Aortic smooth muscle cell (primary cell): Measurements from ENCODE around the gene CORO7. TPM values are rescaled to one million over a fixed set of nuclear protein-coding genes. Genes with fewer than 3 reads are reported as not detected.

Experiments used
- total RNA-seq: library from RNA; depleted of rRNA; stranded (reverse); fragments of >200 nt; gene quantifications from 2 replicates; pipeline ENCODE4 v1.2.3, GENCODE V29; 2014

Gene CORO7
- total RNA-seq: 10.2 and 14.7 TPM in 2 replicates

DNA sequence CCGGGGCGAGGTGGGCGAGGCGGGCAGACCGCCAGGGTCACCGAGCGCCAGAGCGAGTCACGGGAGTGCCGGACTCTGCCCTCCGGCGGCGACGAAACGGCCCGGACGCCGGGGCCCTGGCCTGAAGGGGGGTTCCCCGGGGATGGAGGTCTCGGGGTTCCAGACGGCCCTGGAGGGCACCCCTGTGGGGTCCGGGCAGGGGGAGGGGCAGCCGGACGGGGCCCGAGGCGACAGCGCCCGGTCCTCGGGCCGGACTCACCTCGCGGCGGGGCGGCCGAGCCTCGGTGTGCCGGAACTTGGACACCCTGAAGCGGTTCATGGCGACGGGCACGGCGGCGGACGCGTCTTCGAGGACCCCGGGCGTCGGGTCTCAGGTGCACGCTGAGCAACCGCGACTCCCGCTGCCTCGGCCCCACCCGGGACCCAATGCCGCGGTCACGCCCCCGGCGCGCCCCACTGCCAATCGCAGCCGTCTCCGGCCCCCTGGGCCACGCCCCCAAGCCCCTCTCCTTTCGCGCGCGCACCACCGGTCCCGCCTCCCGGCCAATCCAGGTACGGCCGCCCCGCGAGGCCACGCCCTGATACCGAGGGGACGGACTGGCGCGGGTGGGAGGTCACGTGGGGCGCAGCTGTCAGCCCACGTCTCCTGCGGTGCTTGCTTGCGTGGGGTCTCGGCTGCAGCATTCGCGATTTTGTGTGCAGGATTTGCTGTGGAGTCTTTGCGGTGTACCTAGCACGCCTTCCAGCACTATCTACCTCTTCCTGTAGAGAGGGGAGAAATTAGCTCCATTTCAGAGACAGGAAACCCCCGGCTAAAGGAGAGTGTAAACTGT, at the start of gene CORO7:
TSS of gene CORO7 (minus strand) at position 397 of the 833 bp plus-strand sequence. CDS start at position 319, 78 bp downstream.

DNA sequence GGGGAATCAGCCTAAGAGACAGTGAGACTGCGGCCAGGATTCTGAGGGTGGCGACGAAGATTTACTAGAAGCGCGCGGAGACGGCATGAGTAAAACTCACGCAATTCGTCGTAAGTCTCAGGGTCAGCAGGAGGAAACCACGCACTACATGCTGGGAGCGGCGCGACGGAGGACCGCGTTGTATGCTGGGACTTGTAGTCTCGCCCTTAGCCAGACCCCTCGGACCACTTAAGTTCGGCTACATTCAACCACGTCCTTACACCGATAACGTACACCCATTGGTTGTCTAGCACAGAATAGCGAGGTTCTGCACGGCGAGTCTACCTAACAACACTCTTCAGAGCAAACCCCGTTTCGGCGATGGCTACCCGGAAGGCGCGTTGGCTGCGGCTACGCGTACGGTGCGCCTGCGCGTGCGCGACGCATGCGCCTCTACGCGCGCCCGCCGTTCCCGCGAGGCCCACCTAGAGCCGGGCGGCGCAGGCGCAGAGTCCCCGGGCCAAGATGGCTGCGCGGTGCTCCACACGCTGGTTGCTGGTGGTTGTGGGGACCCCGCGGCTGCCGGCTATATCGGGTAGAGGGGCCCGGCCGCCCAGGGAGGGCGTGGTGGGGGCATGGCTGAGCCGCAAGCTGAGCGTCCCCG, 9.1 kb upstream of the CORO7 start, which contains the start of gene DNAJA3:
TSS of gene DNAJA3 (plus strand) at position 491 of the 643 bp plus-strand sequence. CDS start at position 505, 14 bp downstream.

DNA sequence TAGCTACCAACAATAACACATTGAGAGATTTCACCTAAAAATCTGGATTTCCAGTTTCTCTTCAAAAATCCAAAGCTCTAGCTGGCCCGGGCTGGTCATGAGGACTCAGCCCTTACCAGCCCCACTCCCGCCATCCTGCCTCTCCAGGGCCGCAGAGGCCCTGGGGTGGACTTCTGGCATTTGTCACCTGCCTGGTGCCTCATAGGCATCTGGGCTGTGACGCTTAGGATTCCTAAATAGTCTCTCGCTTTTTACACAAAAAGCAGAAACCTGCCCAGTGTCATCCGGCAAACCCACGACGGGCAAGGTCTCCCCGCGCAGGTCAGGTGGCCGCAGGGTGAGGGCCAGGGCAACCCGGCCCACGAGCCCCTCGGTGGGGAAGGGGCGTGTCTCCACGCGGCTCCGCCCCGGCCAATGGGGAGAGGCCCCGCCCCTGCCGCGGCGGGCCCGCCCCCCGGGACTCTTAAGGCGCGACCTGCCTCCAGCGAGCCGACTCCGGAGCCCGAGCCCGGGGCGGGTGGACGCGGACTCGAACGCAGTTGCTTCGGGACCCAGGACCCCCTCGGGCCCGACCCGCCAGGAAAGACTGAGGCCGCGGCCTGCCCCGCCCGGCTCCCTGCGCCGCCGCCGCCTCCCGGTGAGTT, 44.9 kb downstream of the CORO7 start, which contains the start of gene VASN:
TSS of gene VASN (plus strand) at position 492 of the 644 bp plus-strand sequence. CDS start 9,030 bp downstream, outside the sequence.

DNA sequence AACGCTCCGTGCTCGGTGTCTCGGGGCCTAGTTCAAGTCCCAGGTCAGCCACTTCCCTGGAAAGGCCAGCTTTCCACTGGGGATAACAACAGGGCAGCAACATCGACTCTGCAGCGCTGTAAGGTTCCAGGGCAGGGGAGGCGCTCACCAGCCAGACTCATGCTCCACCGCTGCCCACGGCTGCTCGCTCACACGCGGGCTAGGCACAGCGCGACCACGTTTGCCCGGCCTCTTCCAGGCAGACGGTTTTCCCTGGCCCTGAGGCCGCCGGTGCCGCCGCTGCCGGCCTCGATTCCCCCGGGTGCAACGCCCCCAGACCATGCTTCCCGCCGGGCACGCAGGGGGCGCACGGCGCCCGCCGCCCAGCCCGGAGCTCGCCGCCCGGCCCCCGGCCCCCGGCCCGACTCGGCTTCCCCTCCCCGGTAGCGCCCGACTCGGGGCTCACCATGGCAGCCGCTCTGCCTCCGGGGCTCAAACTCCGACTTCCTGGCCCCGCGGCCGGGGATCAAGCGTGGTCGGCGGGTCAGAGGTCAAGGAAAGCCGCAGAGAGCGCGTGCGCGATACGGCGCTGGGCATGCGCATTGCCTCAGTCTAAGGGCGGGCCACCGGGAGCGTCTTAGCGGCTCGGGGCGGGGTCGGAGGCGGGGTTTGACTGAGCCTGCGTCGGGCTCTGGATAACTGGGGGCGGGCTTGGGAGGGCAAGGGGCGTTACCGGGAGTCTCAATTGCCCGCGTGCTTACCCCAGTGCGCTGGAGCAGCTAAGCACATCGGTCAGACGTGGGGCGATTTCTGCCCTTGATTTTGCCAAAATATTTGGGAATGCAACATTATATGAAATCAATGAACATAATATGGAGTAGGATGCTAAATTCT, 65.4 kb downstream of the CORO7 start, which contains the start of gene PAM16:
TSS of gene PAM16 (minus strand) at position 535 of the 873 bp plus-strand sequence. CDS start at position 448, 87 bp downstream.

DNA sequence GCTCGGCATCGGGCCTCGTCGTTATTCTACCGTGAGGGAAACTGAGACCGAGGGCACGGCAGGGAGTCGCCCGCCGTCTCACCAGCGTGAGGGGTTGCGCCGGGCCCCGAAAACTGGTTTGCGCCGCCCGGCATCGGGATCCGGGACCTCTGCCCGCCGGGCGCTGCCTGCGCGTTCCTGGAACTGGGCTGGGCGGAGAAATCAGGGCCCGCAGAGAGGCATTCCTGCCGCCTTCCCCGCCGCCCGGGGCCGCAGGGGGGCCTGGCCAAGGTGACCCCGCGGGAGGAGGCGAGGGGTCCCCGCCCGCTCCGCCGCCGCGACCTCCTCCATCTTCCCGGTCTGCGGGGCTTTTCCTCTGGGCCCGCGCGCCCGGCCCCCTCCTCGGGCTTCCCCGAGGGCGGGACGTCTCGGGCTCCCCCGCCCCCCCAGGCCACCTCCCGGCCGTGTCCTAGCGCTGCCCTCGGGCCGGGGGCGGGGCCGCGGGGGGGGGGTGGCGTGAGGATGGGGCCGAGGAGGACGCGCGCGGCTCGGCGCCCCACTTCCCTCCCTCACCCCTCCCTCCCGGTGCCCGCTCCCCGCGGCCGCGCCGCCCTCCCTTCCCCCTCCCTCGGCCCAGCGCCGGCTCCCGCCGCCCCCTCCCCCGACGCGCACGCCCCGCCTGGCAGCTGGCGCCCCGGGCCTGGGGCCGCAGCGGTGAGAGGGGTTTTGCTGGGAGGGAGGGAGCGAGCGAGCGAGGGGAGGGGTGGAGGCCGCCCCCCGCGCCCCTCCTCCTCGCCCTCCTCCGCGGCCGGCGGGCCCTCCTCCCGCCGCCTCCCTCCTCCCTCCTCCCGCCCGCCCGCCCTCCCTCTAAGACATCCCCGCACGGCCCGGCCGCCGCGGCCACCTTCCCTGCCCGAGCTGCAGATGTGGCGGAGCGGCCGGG, 100.9 kb downstream of the CORO7 start, which contains the start of gene GLIS2:
TSS of gene GLIS2 (plus strand) at position 882 of the 922 bp plus-strand sequence. CDS start 16,214 bp downstream, outside the sequence.

Other genes with a start within 250 kb of the CORO7 start
- gene SRL, start 174.5 kb downstream of the CORO7 start, total RNA-seq: under 0.01 TPM in 1 of 2 replicates, not detected in the other
- 3.7 and 5.7 TPM in 2 replicates for gene TFAP4, start 143.6 kb downstream of the CORO7 start, total RNA-seq
- 2.6 and 4.1 TPM in 2 replicates for gene GLIS2, start 100.5 kb downstream of the CORO7 start, total RNA-seq
- 11.9 and 24.0 TPM in 2 replicates for gene PAM16, start 65.3 kb downstream of the CORO7 start, total RNA-seq
- 88.0 and 101 TPM in 2 replicates for gene VASN, start 44.7 kb downstream of the CORO7 start, total RNA-seq
- 36.3 and 46.6 TPM in 2 replicates for gene DNAJA3, start 9.3 kb upstream of the CORO7 start, total RNA-seq
- gene NMRAL1, start 58.0 kb upstream of the CORO7 start, total RNA-seq: 58.3 and 68.8 TPM in 2 replicates
- 70.1 and 71.5 TPM in 2 replicates for gene HMOX2, start 59.8 kb upstream of the CORO7 start, total RNA-seq
- gene CDIP1, start 122.2 kb upstream of the CORO7 start, total RNA-seq: 4.4 and 5.5 TPM in 2 replicates
- gene C16orf96, start 139.7 kb upstream of the CORO7 start, total RNA-seq: not detected in 2 replicates
- gene UBALD1, start 198.3 kb upstream of the CORO7 start, total RNA-seq: 3.2 TPM in 2 replicates
- 22.2 and 23.0 TPM in 2 replicates for gene MGRN1, start 208.2 kb upstream of the CORO7 start, total RNA-seq